Heart left ventricle (tissue), 16 donors: ENCODE measurements around the gene STEAP3. TPM values are rescaled to one million over a fixed set of nuclear protein-coding genes. Genes with fewer than 3 reads are reported as not detected.
A peak's percentile ranks its signal among the peaks of the same experiment; 100 is the strongest.

Source experiments
- ATAC-seq, 4 donors: fragments of 200-7000 bp; cut with Tn5 transposase; one replicate each; pipeline ENCODE4 v1.9.1; 2020 to 2022; ENCODE audit warnings: moderate library complexity in 4 of 4, mild to moderate bottlenecking in 3 of 4, moderate number of reproducible peaks in 1 of 4
- DNase-seq, 5 donors: peaks; one replicate each; pipeline ENCODE4 v3.0.0-alpha.2; 2020
- H3K27ac ChIP-seq, 12 donors: fragments of 200-600 bp; sonication (generic) in 4 of 12; one replicate each; pipeline versions ENCODE4 v1.5.0 to v1.8.0; 2016 to 2022; ENCODE audit warnings: mild to moderate bottlenecking in 2 of 12
- H3K27me3 ChIP-seq, 9 donors: fragments of 200-600 bp; sonication (generic) in 2 of 9; one replicate each; pipeline versions ENCODE4 v1.5.1 to v1.8.0; 2016 to 2022; ENCODE audit warnings: mild to moderate bottlenecking in 3 of 9
- H3K36me3 ChIP-seq, 9 donors: fragments of 200-600 bp; sonication (generic) in 2 of 9; one replicate each; pipeline versions ENCODE4 v1.5.0 to v1.8.0; 2018 to 2022; ENCODE audit warnings: mild to moderate bottlenecking in 2 of 9
- H3K4me1 ChIP-seq, 12 donors: fragments of 200-600 bp; sonication (generic) in 4 of 12; one replicate each; pipeline versions ENCODE4 v1.5.0 to v1.8.0; 2016 to 2022; ENCODE audit warnings: mild to moderate bottlenecking in 3 of 12
- H3K4me3 ChIP-seq, 12 donors: fragments of 200-600 bp; sonication (generic) in 4 of 12; one replicate each; pipeline versions ENCODE4 v1.5.0 to v1.8.0; 2017 to 2022; ENCODE audit warnings: mild to moderate bottlenecking in 9 of 12, moderate library complexity in 4 of 12
- H3K9me3 ChIP-seq, 12 donors: fragments of 200-600 bp; sonication (generic) in 4 of 12; one replicate each; pipeline versions ENCODE4 v1.5.0 to v1.8.0; 2016 to 2022; ENCODE audit warnings: mild to moderate bottlenecking in 1 of 12
- CTCF ChIP-seq, 12 donors: fragments of 200-600 bp; sonication (generic) in 4 of 12; IDR thresholded peaks; one replicate each; pipeline versions ENCODE4 v1.5.0 to v1.8.0; 2018 to 2022; ENCODE audit warnings: antibody characterized with exemption in 12 of 12, mild to moderate bottlenecking in 5 of 12
- POLR2A ChIP-seq, 2 donors: fragments of 450-650 bp; IDR thresholded peaks; one replicate each; pipeline ENCODE4 v1.6.1; 2017; ENCODE audit warnings: antibody characterized with exemption in 2 of 2, mild to moderate bottlenecking in 2 of 2, moderate library complexity in 2 of 2
- WGBS, 4 donors: extraction: QIAGEN DNeasy Blood & Tissue Kit in 2 of 4; methylation state at CpG; one replicate each; pipeline versions ENCODE4 v1.1.5 to v1.1.7; 2013 to 2018; 5-methylcytosine and 5-hydroxymethylcytosine counted together
- intact Hi-C, 10 donors: fragments of 100-400 bp; cut with DNase I; formaldehyde crosslinking; loops; one replicate each; pipeline versions ENCODE4 v1.11.1 to v1.14.2; 2022
- polyA plus RNA-seq, 2 donors: library from polyadenylated mRNA; stranded (reverse); fragments of 200-250 nt; gene quantifications; one replicate each; pipeline ENCODE4 v1.2.3, GENCODE V29; 2013
- total RNA-seq, 9 donors: library from RNA; depleted of rRNA in 2 of 9; stranded (reverse); fragments of >200 nt in 2 of 9; fragmentation: NEBNext Ultra II Directional in 3 of 9; extraction: Animal tissue kit (Norgen Biotek cat#: 25700) in 3 of 9; gene quantifications; one replicate each; pipeline versions ENCODE4 v1.1.0 to v1.2.4, GENCODE V29; 2016 to 2023
- donor health status: ischemic (EF 13 %, LVEDD 7.1; RV severe dilation, severe dysfunction).
- donor health status: healthy with polysubstance abuse.
- donor health status: DM: no; HTN: yes; CAD: no.
- donor health status: DM: no; HTN: no; CAD: no.
- donor health status: ischemic (EF 25% LVEDD 6.9; RV normal size, moderate dysfunction).
- donor health status: ischemic (EF 25% LVEDD 5.7; RV mildly dilated, moderate dysfunction).
- donor health status: healthy.
- donor health status: DM: yes; HTN: yes; CAD: no.
- donor health status: ischemic (EF 35%, LVEDD 5.7; RV mildly dilated, moderate dysfunction).
- donor health status: nonischemic (EF 11% LVEDD 7.7; RV severe dilation, severe dysfunction).
- donor health status: DM: yes; HTN: yes; CAD: no.
- donor health status: PGD.
- donor health status: ischemic (EF 29% LVEDD 5.4; RV normal size, mild dysfunction).
- donor health status: nonischemic (EF 23%, LVEDD 6.1; RV moderate dilation, normal function).

The STEAP3 gene
- total and polyA plus RNA-seq, 11 donors: 4.9 to 38.5 (median 11.1) TPM

GRCh38 chr2:119252186-119253113 is 28.8 kb downstream of the STEAP3 start:
- H3K4me3 ChIP-seq: no peak overlapping the region
- intact Hi-C loops: no loop called here
- no peak for TF ChIP-seq POLR2A (IDR thresholded peaks at IDR 0.05)
- no peak for TF ChIP-seq CTCF (IDR thresholded peaks at IDR 0.05)
- peaks cover 0 to 12% (median 0%) of the 10 kb centered on the region in 12 donors for H3K4me1 ChIP-seq
- no peak overlapping the region for H3K27ac ChIP-seq
- DNase-seq (peak in 1 of 5 donors; percentile 1), ATAC-seq (no peak)
- H3K27me3 ChIP-seq: no peaks in the 10 kb centered on the region
- H3K36me3 ChIP-seq: peaks cover 0 to 9% (median 0%) of the 10 kb centered on the region in 9 donors
- H3K9me3 ChIP-seq: no peaks in the 10 kb centered on the region
- WGBS, 4 donors: 82 to 91% (median 82%) methylated on average over 12 of the region's 12 CpGs

- Histone ChIP-seq H3K9me3 (no peaks in the 10 kb centered on the region), H3K36me3 (peaks cover 0 to 4% (median 0%) of the 10 kb centered on the region in 9 donors), H3K27me3 (no peaks in the 10 kb centered on the region), H3K4me3 (no peak overlapping the region), H3K4me1 (peaks cover 0 to 18% (median 0%) of the 10 kb centered on the region in 12 donors), H3K27ac (no peak overlapping the region)
- WGBS, 4 donors: 77 to 82% (median 80%) methylated on average over 2 of the region's 2 CpGs
- no peak for ATAC-seq
- TF ChIP-seq CTCF (IDR thresholded peaks at IDR 0.05): no peak
- TF ChIP-seq POLR2A (IDR thresholded peaks at IDR 0.05): no peak
- DNase-seq: no peak
- intact Hi-C loops: no loop called here
Observed at GRCh38 chr2:119253114-119253702, 29.6 kb downstream of the STEAP3 start.

GRCh38 chr2:119253760-119254600 is 30.3 kb downstream of the STEAP3 start:
- DNase-seq (no peak), ATAC-seq (no peak)
- intact Hi-C loops: loop anchor here in 1 of 10 donors (1.0 kb wide), 1 partner anchor 22 kb away; no protein-coding TSS in a partner anchor
- H3K27me3 ChIP-seq: no peaks in the 10 kb centered on the region
- H3K27ac ChIP-seq: no peak overlapping the region
- H3K36me3 ChIP-seq: peaks cover 0 to 4% (median 0%) of the 10 kb centered on the region in 9 donors
- no peak for TF ChIP-seq POLR2A (IDR thresholded peaks at IDR 0.05)
- no peak for TF ChIP-seq CTCF (IDR thresholded peaks at IDR 0.05)
- 87 to 97% (median 93%) methylated on average over 10 to 14 of the region's 14 CpGs for WGBS, 4 donors
- no peak overlapping the region for H3K4me3 ChIP-seq
- no peaks in the 10 kb centered on the region for H3K9me3 ChIP-seq
- H3K4me1 ChIP-seq: peaks cover 0 to 20% (median 1%) of the 10 kb centered on the region in 12 donors
